Vagina (tissue), 2 donors: ENCODE measurements around the gene FAM219A. TPM values are rescaled to one million over a fixed set of nuclear protein-coding genes. Genes with fewer than 3 reads are reported as not detected.

ENCODE experiments used
- DNase-seq, 2 donors: peaks; one replicate each; pipeline ENCODE4 v3.0.0-alpha.2; 2017; ENCODE audit errors: extremely low spot score in 2 of 2
- H3K27ac ChIP-seq: fragments of 200-600 bp; sonication (generic); one replicate; pipeline ENCODE4 v1.5.1; 2019
- H3K27me3 ChIP-seq: fragments of 200-600 bp; sonication (generic); one replicate; pipeline ENCODE4 v1.5.1; 2019
- H3K36me3 ChIP-seq, 2 donors: fragments of 200-600 bp; sonication (generic); one replicate each; pipeline ENCODE4 v1.5.1; 2017 to 2019
- H3K4me1 ChIP-seq: fragments of 200-600 bp; sonication (generic); one replicate; pipeline ENCODE4 v1.5.1; 2019
- H3K4me3 ChIP-seq, 2 donors: fragments of 200-600 bp; sonication (generic); 1 replicate in 1 of 2; 2 replicates in 1 of 2; pipeline ENCODE4 v1.5.1; 2016 to 2019
- H3K9me3 ChIP-seq: fragments of 200-600 bp; sonication (generic); one replicate; pipeline ENCODE4 v1.5.1; 2019
- CTCF ChIP-seq, 3 experiments: fragments of 450-650 bp in 2 of 3; fragments of 200-600 bp in 1 of 3; sonication (generic) in 1 of 3; IDR thresholded peaks; one replicate each; pipeline ENCODE4 v1.5.1; 2017 to 2019; ENCODE audit warnings: antibody characterized with exemption in 3 of 3, mild to moderate bottlenecking in 2 of 3, moderate library complexity in 2 of 3
- POLR2A ChIP-seq, 2 donors: fragments of 450-650 bp; IDR thresholded peaks; one replicate each; pipeline ENCODE4 v1.6.1; 2017; ENCODE audit warnings: antibody characterized with exemption in 2 of 2, mild to moderate bottlenecking in 2 of 2, moderate library complexity in 2 of 2
- POLR2AphosphoS5 ChIP-seq, 2 donors: sonication (generic); formaldehyde crosslinking; IDR thresholded peaks; one replicate each; pipeline ENCODE4 v1.9.0; 2017; ENCODE audit warnings: antibody characterized with exemption in 2 of 2, mild to moderate bottlenecking in 2 of 2, low read depth in 1 of 2; ENCODE audit not compliant: insufficient read depth in 1 of 2
- intact Hi-C: fragments of 100-400 bp; cut with DNase I; formaldehyde crosslinking; loops from one replicate; pipeline ENCODE4 v1.15.1; 2023
- total RNA-seq: library from RNA; depleted of rRNA; stranded (reverse); fragments of >200 nt; gene quantifications from one replicate; pipeline ENCODE4 v1.2.3, GENCODE V29; 2016

The FAM219A gene
- total RNA-seq, 1 donor from 2014 or later: 9.3 TPM

DNA sequence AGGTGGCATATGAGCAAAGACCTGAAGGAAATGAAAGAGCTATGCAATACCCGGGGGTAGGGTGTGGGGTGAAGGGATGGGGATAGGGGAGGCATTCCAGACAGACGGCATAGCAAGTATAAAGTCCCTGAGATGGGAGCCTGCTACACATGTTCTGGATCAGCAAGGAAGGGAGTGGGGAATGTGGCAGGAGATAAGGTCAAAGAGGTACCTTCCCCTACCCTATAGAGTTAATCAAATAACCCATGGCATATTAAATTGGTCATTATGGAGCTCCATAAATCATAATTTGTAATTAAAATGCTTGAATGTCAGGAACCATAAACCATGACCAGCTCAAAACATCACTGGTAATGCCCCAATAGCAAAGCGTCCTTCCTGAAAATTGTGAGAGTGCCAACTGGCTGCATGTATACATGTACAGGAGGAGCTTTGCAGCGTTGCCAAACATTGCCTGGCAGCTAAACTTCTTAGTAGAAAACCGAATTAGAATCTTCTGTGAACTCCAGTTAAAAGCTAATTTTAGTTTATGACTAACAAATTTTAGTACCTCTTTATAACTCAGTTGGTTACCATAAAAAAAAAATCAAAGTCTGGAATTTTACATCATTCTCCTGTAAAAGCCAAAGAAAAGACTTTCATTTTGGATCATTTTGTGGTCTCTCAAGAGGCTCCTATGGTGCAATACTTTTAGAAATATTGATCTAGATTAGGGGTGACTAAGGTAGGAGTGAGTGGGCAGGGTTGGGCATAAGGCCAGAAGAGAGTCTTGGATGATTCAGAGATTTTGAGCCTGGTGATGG lies 4.9 kb upstream of the FAM219A start:
- Histone ChIP-seq H3K4me1 (peaks cover 8% of the 10 kb centered on the region), H3K9me3 (no peaks in the 10 kb centered on the region), H3K36me3 (no peaks in the 10 kb centered on the region), H3K4me3 (no peak overlapping the region), H3K27me3 (no peaks in the 10 kb centered on the region), H3K27ac (no peak overlapping the region)
- no peak for DNase-seq
- intact Hi-C loops: no loop called here
- no peak for TF ChIP-seq POLR2A (IDR thresholded peaks at IDR 0.05)
- no peak for TF ChIP-seq POLR2AphosphoS5 (IDR thresholded peaks at IDR 0.05; ENCODE audit: insufficient read depth in 1 of 2, low read depth in 1 of 2)
- no peak for TF ChIP-seq CTCF (IDR thresholded peaks at IDR 0.05)

DNA sequence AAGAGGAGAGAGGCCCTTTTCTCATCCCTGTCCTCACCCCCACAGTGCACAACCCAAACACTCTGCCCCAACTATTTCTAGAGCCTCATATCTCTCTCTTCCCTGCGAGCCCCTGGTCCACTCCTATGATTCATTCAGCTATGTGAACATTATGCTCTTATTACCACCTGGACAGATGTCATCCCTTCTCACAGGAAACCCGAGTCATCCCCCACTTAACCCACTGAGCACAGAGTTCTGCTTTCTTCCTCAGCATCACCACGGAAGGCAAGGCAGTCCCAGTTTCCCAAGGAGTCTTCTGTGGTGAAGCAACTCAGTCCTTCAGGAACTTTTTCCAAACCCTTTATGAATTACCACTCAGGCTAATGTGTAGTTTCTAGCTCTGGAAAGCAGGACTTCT lies 1.6 kb upstream of the FAM219A start:
- Histone ChIP-seq H3K9me3 (no peaks in the 10 kb centered on the region), H3K4me1 (peaks cover 29% of the 10 kb centered on the region), H3K36me3 (no peaks in the 10 kb centered on the region), H3K27ac (no peak overlapping the region), H3K4me3 (no peak overlapping the region), H3K27me3 (no peaks in the 10 kb centered on the region)
- no peak for DNase-seq
- intact Hi-C loops: no loop called here
- no peak for TF ChIP-seq POLR2A (IDR thresholded peaks at IDR 0.05)

DNA sequence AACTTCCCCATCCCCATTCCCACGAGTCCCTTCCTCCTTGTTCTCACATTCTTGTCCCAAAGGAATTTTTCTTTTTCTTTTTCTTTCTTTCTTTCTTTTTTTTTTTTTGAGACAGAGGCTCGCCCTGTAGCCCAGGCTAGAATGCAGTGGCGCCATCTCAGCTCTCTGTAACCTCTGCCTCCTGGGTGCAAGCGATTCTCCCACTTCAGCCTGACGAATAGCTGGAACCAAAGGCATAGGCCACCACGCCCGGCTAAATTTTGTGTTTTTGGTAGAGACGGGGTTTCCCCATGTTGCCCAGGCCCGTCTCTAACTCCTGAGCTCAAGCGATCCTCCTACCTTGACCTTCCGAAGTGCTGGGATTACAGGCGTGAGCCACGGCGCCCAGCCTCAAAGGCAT lies 986 bp upstream of the FAM219A start:
- Histone ChIP-seq H3K27me3 (no peaks in the 10 kb centered on the region), H3K36me3 (no peaks in the 10 kb centered on the region), H3K9me3 (no peaks in the 10 kb centered on the region), H3K4me1 (peaks cover 35% of the 10 kb centered on the region), H3K27ac (no peak overlapping the region), H3K4me3 (no peak overlapping the region)
- no peak for DNase-seq
- TF ChIP-seq CTCF (IDR thresholded peaks at IDR 0.05) (no peak), POLR2A (IDR thresholded peaks at IDR 0.05) (no peak), POLR2AphosphoS5 (IDR thresholded peaks at IDR 0.05; ENCODE audit: insufficient read depth in 1 of 2, low read depth in 1 of 2) (no peak)
- intact Hi-C loops: no loop called here

- peak overlapping the region; percentile 86 to 99 for H3K4me3 ChIP-seq
- peaks cover 36% of the 10 kb centered on the region for H3K4me1 ChIP-seq
- no peaks in the 10 kb centered on the region for H3K27me3 ChIP-seq
- intact Hi-C loops: no loop called here
- no peak for DNase-seq
- TF ChIP-seq POLR2A (IDR thresholded peaks at IDR 0.05) (no peak), POLR2AphosphoS5 (IDR thresholded peaks at IDR 0.05; ENCODE audit: insufficient read depth in 1 of 2, low read depth in 1 of 2) (no peak), CTCF (IDR thresholded peaks at IDR 0.05) (no peak)
- H3K9me3 ChIP-seq: no peaks in the 10 kb centered on the region
- H3K27ac ChIP-seq: no peak overlapping the region
- H3K36me3 ChIP-seq: no peaks in the 10 kb centered on the region
Observed at GRCh38 chr9:34458959-34459340, 580 bp upstream of the FAM219A start.

- peak overlapping the region; percentile 86 to 99 for H3K4me3 ChIP-seq
Observed at GRCh38 chr9:34457266-34458012, 931 bp downstream of the FAM219A start.

DNA sequence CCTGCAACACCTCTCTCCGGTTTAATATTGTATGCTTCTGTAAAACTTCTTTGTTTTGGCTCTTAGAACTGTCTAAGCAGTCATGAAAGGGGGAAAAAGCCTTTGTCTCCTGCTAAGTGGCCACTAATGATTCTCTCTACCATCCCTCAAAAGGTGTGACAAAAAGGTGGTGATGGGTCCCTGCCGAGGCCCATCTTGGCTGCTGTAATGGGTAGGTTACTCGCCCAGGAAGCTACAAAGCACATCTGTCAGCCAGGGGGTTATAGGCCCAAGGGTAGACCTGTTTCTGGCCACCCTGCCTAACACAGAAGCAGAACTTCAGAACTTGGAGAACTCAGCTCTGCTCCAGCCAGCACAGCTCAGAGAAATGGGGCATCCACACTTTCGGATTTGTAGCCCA lies 1.6 kb downstream of the FAM219A start:
- DNase-seq: no peak
- no peaks in the 10 kb centered on the region for H3K27me3 ChIP-seq
- H3K4me3 ChIP-seq: peak overlapping the region; percentile 86 to 99
- intact Hi-C loops: no loop called here
- no peaks in the 10 kb centered on the region for H3K9me3 ChIP-seq
- H3K4me1 ChIP-seq: peaks cover 29% of the 10 kb centered on the region
- peak overlapping the region; percentile 83 for H3K27ac ChIP-seq
- no peaks in the 10 kb centered on the region for H3K36me3 ChIP-seq
- no peak for TF ChIP-seq POLR2AphosphoS5 (IDR thresholded peaks at IDR 0.05; ENCODE audit: insufficient read depth in 1 of 2, low read depth in 1 of 2)

More at GRCh38 chr9:34457266-34458012, 931 bp downstream of the FAM219A start:
- Histone ChIP-seq H3K36me3 (no peaks in the 10 kb centered on the region), H3K27me3 (no peaks in the 10 kb centered on the region), H3K4me1 (peaks cover 29% of the 10 kb centered on the region), H3K27ac (peak overlapping the region; percentile 83), H3K9me3 (no peaks in the 10 kb centered on the region)
- no peak for DNase-seq
- intact Hi-C loops: no loop called here
- peak in 1 of 2 donors; percentile 81 for TF ChIP-seq POLR2AphosphoS5 (IDR thresholded peaks at IDR 0.05; ENCODE audit: insufficient read depth in 1 of 2, low read depth in 1 of 2)
- no peak for TF ChIP-seq POLR2A (IDR thresholded peaks at IDR 0.05)
